Psoas muscle (tissue), 8 donors: ENCODE results near the gene ARHGEF28. TPM values are rescaled to one million over a fixed set of nuclear protein-coding genes. Genes with fewer than 3 reads are reported as not detected.
A peak's percentile ranks its signal among the peaks of the same experiment; 100 is the strongest.

Experiments
- ATAC-seq, 4 donors: fragments of 200-7000 bp; cut with Tn5 transposase; one replicate each; pipeline ENCODE4 v1.9.1; 2020; ENCODE audit warnings: moderate library complexity in 3 of 4, mild to moderate bottlenecking in 2 of 4
- DNase-seq, 2 donors: peaks; one replicate each; pipeline ENCODE4 v3.0.0-alpha.2; 2020
- H3K27ac ChIP-seq: fragments of 200-600 bp; one replicate; pipeline ENCODE4 v1.8.0; 2022
- H3K27me3 ChIP-seq, 3 donors: fragments of 200-600 bp in 1 of 3; one replicate each; pipeline versions ENCODE4 v1.6.1 to v1.8.0; 2013 to 2022; ENCODE audit warnings: low read length in 2 of 3, mild to moderate bottlenecking in 2 of 3, moderate library complexity in 1 of 3; ENCODE audit not compliant: insufficient read depth in 3 of 3
- H3K36me3 ChIP-seq, 2 donors: fragments of 200-600 bp in 1 of 2; one replicate each; pipeline versions ENCODE4 v1.6.1 to v1.8.0; 2013 to 2022; ENCODE audit warnings: low read depth in 1 of 2, mild to moderate bottlenecking in 1 of 2, moderate library complexity in 1 of 2; ENCODE audit not compliant: insufficient read depth in 1 of 2
- H3K4me1 ChIP-seq: fragments of 200-600 bp; one replicate; pipeline ENCODE4 v1.8.0; 2022
- H3K4me3 ChIP-seq: fragments of 200-600 bp; one replicate; pipeline ENCODE4 v1.8.0; 2022; ENCODE audit warnings: mild to moderate bottlenecking
- H3K9me3 ChIP-seq: fragments of 200-600 bp; one replicate; pipeline ENCODE4 v1.8.0; 2022
- WGBS, 3 donors: extraction: QIAGEN DNeasy Blood & Tissue Kit; methylation state at CpG; one replicate each; pipeline versions ENCODE4 v1.1.6 to v1.1.7; 2013; 5-methylcytosine and 5-hydroxymethylcytosine counted together
- intact Hi-C, 2 donors: fragments of 100-400 bp; cut with DNase I; formaldehyde crosslinking; loops; one replicate each; pipeline versions ENCODE4 v1.11.0 to v1.14.2; 2022
- polyA plus RNA-seq, 3 donors: library from polyadenylated mRNA; stranded (reverse); fragments of 200-250 nt; gene quantifications; one replicate each; pipeline ENCODE4 v1.2.3, GENCODE V29; 2013
- total RNA-seq, 4 donors: library from RNA; stranded (reverse); fragmentation: NEBNext Ultra II Directional in 2 of 4; extraction: Animal tissue kit (Norgen Biotek cat#: 25700) in 2 of 4; gene quantifications; one replicate each; pipeline versions ENCODE4 v1.2.1 to v1.2.4, GENCODE V29; 2021 to 2023
- TF ChIP-seq, protein P1 (sequence below): fragments of 200-600 bp; IDR thresholded peaks from one replicate; pipeline ENCODE4 v1.8.0; 2022; ENCODE audit warnings: antibody characterized with exemption
- donor health status: healthy with polysubstance abuse.
- donor health status: DM: no; HTN: no; CAD: no; lungs with moderate emphysema.
- donor health status: Bipolar disorder and iron deficiency.
- donor health status: healthy.
- donor health status: DM: yes; HTN: yes; CAD: no.
- donor health status: DM: no; HTN: no; CAD: no.
- donor health status: DM: no; HTN: no; CAD: no.
- donor health status: DM: yes; HTN: yes; CAD: no.

Gene ARHGEF28
- total and polyA plus RNA-seq, 7 donors = 0.39 to 1.3 (median 1.00) TPM

DNA sequence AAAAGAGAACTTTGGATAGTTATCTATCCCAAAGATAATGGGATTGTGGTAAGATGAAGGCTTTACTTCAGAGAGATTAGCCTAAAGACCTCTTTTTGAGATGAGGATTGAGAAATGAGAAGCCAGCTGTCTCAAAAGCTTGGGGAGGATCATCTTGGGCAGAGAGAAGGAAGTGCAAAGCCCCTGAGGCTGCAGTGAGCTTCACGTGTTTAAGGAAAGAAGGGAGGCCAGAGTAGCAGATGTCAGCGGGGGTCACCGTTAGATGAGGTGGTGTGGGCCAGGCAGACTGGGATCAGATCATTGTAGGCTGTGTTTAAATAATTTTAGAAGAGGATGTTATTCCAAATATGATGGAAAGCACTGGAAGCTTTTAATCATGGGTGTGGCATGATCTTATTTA, 270.1 kb downstream of the ARHGEF28 start:
- Histone ChIP-seq H3K4me3 (no peak overlapping the region), H3K27me3 (no peaks in the 10 kb centered on the region), H3K9me3 (no peaks in the 10 kb centered on the region), H3K4me1 (no peaks in the 10 kb centered on the region), H3K27ac (no peak overlapping the region), H3K36me3 (no peaks in the 10 kb centered on the region)
- WGBS, 3 donors = 51 to 58% (median 56%) methylated on average over 3 of the region's 3 CpGs
- intact Hi-C loops = no loop called here
- DNase-seq (no peak), ATAC-seq (no peak)
- TF ChIP-seq, protein P1, sequence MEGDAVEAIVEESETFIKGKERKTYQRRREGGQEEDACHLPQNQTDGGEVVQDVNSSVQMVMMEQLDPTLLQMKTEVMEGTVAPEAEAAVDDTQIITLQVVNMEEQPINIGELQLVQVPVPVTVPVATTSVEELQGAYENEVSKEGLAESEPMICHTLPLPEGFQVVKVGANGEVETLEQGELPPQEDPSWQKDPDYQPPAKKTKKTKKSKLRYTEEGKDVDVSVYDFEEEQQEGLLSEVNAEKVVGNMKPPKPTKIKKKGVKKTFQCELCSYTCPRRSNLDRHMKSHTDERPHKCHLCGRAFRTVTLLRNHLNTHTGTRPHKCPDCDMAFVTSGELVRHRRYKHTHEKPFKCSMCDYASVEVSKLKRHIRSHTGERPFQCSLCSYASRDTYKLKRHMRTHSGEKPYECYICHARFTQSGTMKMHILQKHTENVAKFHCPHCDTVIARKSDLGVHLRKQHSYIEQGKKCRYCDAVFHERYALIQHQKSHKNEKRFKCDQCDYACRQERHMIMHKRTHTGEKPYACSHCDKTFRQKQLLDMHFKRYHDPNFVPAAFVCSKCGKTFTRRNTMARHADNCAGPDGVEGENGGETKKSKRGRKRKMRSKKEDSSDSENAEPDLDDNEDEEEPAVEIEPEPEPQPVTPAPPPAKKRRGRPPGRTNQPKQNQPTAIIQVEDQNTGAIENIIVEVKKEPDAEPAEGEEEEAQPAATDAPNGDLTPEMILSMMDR = no peak

DNA sequence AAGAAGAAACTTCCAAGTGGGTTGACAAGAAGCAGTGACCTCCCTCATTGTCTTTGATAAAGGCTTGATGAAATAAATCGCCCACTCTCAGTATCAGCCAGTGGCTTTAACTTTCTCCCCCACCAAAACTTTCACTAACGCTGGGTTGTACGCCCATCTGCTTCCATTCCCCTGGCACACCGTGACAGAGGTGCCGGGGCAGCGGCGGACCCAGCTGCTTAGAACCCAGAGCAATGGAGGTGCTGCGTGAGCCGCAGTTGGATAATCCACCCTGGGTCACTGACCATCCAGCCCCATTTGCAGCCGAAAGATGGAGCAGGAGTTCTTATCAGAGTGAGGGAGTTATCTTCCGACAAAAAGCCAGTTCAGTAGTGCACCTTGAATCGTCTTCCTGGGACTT, 270.7 kb downstream of the ARHGEF28 start:
- H3K27ac ChIP-seq = no peak overlapping the region
- 94 to 96% (median 95%) methylated on average over 12 of the region's 12 CpGs for WGBS, 3 donors
- H3K9me3 ChIP-seq = no peaks in the 10 kb centered on the region
- TF ChIP-seq, protein P1 = no peak
- H3K27me3 ChIP-seq = no peaks in the 10 kb centered on the region
- intact Hi-C loops = no loop called here
- H3K4me1 ChIP-seq = no peaks in the 10 kb centered on the region
- ATAC-seq (no peak), DNase-seq (no peak)
- H3K4me3 ChIP-seq = no peak overlapping the region
- H3K36me3 ChIP-seq = no peaks in the 10 kb centered on the region

DNA sequence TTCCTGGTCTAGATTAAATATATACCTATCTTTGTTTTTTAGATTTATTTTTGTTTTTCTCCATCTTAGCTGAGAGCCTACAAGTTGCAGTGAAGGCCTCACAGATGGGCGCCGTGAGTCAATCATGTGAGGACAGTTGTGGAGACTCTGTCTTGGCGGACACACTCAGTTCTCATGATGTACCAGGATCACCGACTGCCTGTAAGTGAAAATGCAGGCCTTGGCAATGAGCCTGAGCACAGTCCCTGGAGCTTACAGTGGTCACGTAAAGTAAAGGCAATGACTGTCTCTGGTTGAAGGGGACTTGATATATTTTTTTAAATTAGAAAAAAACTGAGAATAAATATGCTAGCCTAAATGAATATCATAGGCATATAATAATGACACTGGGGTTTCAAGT, 271.9 kb downstream of the ARHGEF28 start:
- Histone ChIP-seq H3K27ac (no peak overlapping the region), H3K36me3 (no peaks in the 10 kb centered on the region), H3K27me3 (no peaks in the 10 kb centered on the region), H3K4me1 (no peaks in the 10 kb centered on the region), H3K9me3 (no peaks in the 10 kb centered on the region), H3K4me3 (no peak overlapping the region)
- WGBS, 3 donors = 63 to 68% (median 68%) methylated on average over 5 of the region's 5 CpGs
- peak in 1 of 4 donors; percentile 50 for ATAC-seq
- intact Hi-C loops = no loop called here
- TF ChIP-seq, protein P1 = no peak
- peak in 1 of 2 donors; percentile 72 for DNase-seq

DNA sequence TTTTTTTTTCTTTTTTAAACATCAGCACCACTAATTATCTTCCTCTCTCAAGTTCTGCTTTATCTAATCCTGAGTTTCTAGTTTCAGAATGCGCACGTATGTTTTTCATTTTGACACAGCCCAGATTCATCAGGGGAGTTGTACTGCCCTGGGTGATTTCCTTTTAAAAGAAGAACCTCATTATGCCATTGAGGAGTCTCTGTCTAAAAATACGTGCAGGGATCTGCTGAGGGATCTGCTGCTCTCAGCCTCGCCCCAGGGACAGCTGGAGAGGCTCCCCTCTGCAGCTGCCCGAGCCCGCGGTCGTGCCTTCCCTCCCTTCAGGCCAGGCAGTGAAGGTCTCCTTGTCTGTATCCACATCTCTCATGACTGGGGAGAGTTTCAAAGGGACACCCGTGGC, 273.1 kb downstream of the ARHGEF28 start:
- H3K4me1 ChIP-seq = no peaks in the 10 kb centered on the region
- H3K36me3 ChIP-seq = no peaks in the 10 kb centered on the region
- TF ChIP-seq, protein P1 = no peak
- no peaks in the 10 kb centered on the region for H3K9me3 ChIP-seq
- H3K27ac ChIP-seq = peak overlapping the region; percentile 7
- DNase-seq (no peak), ATAC-seq (peak in 1 of 4 donors; percentile 17)
- no peaks in the 10 kb centered on the region for H3K27me3 ChIP-seq
- WGBS, 3 donors = 55 to 66% (median 61%) methylated on average over 9 of the region's 9 CpGs
- intact Hi-C loops = no loop called here
- H3K4me3 ChIP-seq = no peak overlapping the region

DNA sequence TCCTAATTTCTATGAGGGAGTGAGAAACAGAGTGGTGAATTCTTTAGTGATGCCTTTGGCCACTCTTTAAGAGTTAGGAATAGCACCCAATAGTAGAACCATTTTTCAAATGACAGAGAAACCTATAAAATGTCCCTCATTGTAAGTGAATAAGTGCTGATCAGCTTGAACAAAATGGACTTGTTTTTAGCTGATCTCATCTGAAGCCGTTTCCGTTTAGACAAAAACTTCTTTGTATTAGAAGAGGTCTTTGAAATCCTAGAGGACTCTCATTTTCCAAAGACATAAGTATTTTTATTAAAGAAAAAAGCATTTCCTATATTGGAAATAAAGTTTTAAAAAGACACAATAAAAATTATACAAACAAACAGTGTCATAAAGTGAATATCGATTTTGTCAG, 273.9 kb downstream of the ARHGEF28 start:
- Histone ChIP-seq H3K27me3 (no peaks in the 10 kb centered on the region), H3K9me3 (no peaks in the 10 kb centered on the region), H3K27ac (no peak overlapping the region), H3K4me3 (no peak overlapping the region), H3K36me3 (no peaks in the 10 kb centered on the region), H3K4me1 (no peaks in the 10 kb centered on the region)
- no peak for ATAC-seq
- no peak for DNase-seq
- 80 to 87% (median 83%) methylated on average over 3 of the region's 3 CpGs for WGBS, 3 donors
- TF ChIP-seq, protein P1 = no peak
- intact Hi-C loops = no loop called here
